Measurements from ENCODE around the gene UFSP1. TPM values are rescaled to one million over a fixed set of nuclear protein-coding genes. Genes with fewer than 3 reads are reported as not detected.
"Not testable (repeated sequence)": the region's sequence is repeated elsewhere in the genome, so short reads cannot be mapped to it uniquely, and the experiment has no call there.

UFSP1 gene
- 1 to 10 TPM; 2.4 to 4.1 (median 3.1) TPM for polyA plus RNA-seq (ENCODE audit: insufficient read length in 3 of 3)
- long read RNA-seq, donor 1, transcript UFSP1-201 (1 exons, 996 nt), result major isoform, 7 of 7 reads
- long read RNA-seq, donor 1, partial matches to known transcripts, result 0 of 7 reads
- long read RNA-seq, donor 1, other reads (novel, unspliced or antisense), result 0 of 7 reads
- long read RNA-seq, donor 2, partial matches to known transcripts, result 0 of 3 reads
- long read RNA-seq, donor 2, other reads (novel, unspliced or antisense), result 0 of 3 reads
- long read RNA-seq, donor 3, transcript UFSP1-201 (1 exons, 996 nt), result major isoform, 5 of 5 reads
- long read RNA-seq, donor 3, partial matches to known transcripts, result 0 of 5 reads
- long read RNA-seq, donor 3, other reads (novel, unspliced or antisense), result 0 of 5 reads
- long read RNA-seq, donor 4, transcript UFSP1-201 (1 exons, 996 nt), result major isoform, 5 of 5 reads
- long read RNA-seq, donor 4, partial matches to known transcripts, result 0 of 5 reads
- long read RNA-seq, donor 4, other reads (novel, unspliced or antisense), result 0 of 5 reads
- long read RNA-seq, donor 5, result 0 reads
- long read RNA-seq, donor 6, partial matches to known transcripts, result 0 of 2 reads
- long read RNA-seq, donor 6, other reads (novel, unspliced or antisense), result 0 of 2 reads
- long read RNA-seq, donor 7, transcript UFSP1-201 (1 exons, 996 nt), result major isoform, 7 of 7 reads
- long read RNA-seq, donor 7, partial matches to known transcripts, result 0 of 7 reads
- long read RNA-seq, donor 7, other reads (novel, unspliced or antisense), result 0 of 7 reads
- long read RNA-seq, donor 8, result 0 reads
- long read RNA-seq, donor 9, partial matches to known transcripts, result 0 of 2 reads
- long read RNA-seq, donor 9, other reads (novel, unspliced or antisense), result 0 of 2 reads
- long read RNA-seq, donor 10, partial matches to known transcripts, result 0 of 4 reads
- long read RNA-seq, donor 10, other reads (novel, unspliced or antisense), result 0 of 4 reads
- long read RNA-seq, donor 11, partial matches to known transcripts, result 0 of 2 reads
- long read RNA-seq, donor 11, other reads (novel, unspliced or antisense), result 0 of 2 reads
- long read RNA-seq, donor 12, partial matches to known transcripts, result 0 of 1 reads
- long read RNA-seq, donor 12, other reads (novel, unspliced or antisense), result 0 of 1 reads
- long read RNA-seq, donor 13, partial matches to known transcripts, result 0 of 2 reads
- long read RNA-seq, donor 13, other reads (novel, unspliced or antisense), result 0 of 2 reads
- long read RNA-seq, donor 14, transcript UFSP1-201 (1 exons, 996 nt), result major isoform, 16 of 16 reads
- long read RNA-seq, donor 14, partial matches to known transcripts, result 0 of 16 reads
- long read RNA-seq, donor 14, other reads (novel, unspliced or antisense), result 0 of 16 reads
- long read RNA-seq, donor 15, transcript UFSP1-201 (1 exons, 996 nt), result major isoform, 6 of 6 reads
- long read RNA-seq, donor 15, partial matches to known transcripts, result 0 of 6 reads
- long read RNA-seq, donor 15, other reads (novel, unspliced or antisense), result 0 of 6 reads
- long read RNA-seq, donor 16, transcript UFSP1-201 (1 exons, 996 nt), result major isoform, 6 of 6 reads
- long read RNA-seq, donor 16, partial matches to known transcripts, result 0 of 6 reads
- long read RNA-seq, donor 16, other reads (novel, unspliced or antisense), result 0 of 6 reads

GRCh38 chr7:100888988-100889750, at the start of gene UFSP1:
Gene UFSP1, minus strand, starts transcription at chr7:100889715. Its CDS starts 444 bp downstream, at chr7:100889271.
- no peak for DNase-seq

DNA sequence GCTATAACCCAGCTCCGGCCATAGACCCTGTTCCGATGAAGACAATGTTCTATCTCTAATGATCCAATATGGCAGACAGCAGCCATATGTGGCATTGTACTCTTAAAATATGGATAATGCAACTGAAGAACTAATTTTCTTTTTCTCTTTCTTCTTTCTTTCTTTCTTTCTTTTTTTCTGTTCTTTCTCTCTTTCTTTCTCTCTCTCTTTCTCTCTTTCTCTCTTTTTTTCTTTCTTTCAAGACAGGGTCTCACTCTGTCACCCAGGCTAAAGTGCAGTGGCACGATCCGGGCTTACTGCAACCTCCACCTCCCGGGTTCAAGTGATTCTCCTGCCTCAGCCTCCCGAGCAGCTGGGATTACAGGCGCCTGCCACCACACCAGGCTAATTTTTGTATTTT, 46.7 kb upstream of the UFSP1 start:
- not testable (repeated sequence) for DNase-seq

- DNase-seq, result not testable (repeated sequence)
Observed at GRCh38 chr7:100935381-100935780, 45.9 kb upstream of the UFSP1 start.

GRCh38 chr7:100933734-100934133, 44.2 kb upstream of the UFSP1 start:
- DNase-seq, result no peak

DNA sequence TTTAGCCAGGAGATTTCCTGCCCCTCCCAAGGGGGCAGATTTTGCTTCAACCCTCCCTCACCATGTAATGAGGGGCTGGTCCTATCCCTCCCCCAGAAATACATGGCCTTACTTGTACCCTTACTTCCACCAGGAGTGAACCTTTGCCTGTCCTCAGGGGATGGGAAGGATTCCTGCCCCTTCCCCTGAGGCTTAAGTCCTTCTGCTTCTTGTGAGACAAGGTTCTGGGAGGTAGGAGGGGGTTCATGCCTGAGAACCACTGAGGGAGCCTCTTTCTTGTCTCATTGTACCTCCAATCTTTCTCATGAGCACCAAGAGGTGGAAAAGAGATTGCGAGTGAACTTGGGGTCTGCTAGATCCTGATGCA, 40.3 kb upstream of the UFSP1 start:
- DNase-seq, result no peak

- not testable (repeated sequence) for DNase-seq
Observed at GRCh38 chr7:100923616-100924015, 34.1 kb upstream of the UFSP1 start.

DNA sequence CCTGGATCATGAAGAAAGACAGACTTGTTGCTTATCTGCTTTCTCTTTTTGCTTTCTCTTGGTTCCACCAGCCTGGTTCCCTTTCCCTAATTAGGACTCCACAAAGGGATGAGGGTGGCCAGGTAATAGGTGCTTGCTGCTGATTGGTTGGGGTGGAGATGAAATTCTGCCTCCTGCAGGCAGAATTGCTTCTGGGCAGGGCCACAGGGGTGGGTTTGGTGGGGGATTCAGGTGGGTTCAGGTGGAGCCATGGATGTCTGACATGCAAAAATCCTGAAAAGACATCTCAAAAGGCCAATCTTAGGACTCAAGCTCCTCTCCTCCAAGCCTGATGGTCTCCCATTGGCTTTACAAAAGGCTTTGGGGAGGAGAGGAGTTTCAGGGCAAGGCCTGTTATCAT, 31.5 kb upstream of the UFSP1 start:
- DNase-seq, result no peak

GRCh38 chr7:100919779-100920437, 30.4 kb upstream of the UFSP1 start:
- DNase-seq, result not testable (repeated sequence)

- not testable (repeated sequence) for DNase-seq
Observed at GRCh38 chr7:100919335-100919734, 29.8 kb upstream of the UFSP1 start.

- DNase-seq, result no peak
Observed at GRCh38 chr7:100914879-100915447, 25.4 kb upstream of the UFSP1 start.

DNA sequence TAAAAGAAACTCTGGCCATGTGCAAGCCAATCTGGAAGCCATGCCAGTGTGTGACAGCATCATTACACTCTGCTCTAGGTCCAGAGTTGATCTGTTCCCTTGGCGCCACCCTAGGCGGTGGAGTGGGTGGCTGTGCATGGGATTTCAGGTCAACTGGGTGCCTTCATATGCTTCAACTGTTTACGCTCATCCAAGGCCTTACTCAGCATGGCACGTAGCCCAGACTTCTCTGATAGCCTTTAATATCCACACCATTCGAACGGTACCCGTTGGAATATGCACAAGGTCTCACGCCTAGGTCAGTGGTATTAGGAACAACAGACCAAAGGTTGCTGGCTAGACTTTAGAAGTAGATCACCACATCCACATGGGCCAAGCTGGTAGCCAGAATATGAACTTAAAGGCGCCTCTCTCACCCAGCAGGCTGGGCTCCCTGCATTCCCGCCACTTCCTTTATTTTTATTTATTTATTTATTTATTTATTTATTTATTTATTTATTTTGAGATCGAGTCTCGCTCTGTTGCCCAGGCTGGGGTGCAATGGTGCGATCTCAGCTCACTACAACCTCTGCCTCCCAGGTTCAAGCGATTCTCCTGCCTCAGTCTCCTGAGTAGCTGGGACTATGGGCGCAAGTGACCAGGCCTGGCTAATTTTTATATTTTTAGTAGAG, 24.8 kb upstream of the UFSP1 start:
- DNase-seq, result no peak

GRCh38 chr7:100911484-100911883, 22.0 kb upstream of the UFSP1 start:
- no peak for DNase-seq

GRCh38 chr7:100910443-100910842, 20.9 kb upstream of the UFSP1 start:
- DNase-seq, result not testable (repeated sequence)

GRCh38 chr7:100908512-100908911, 19.0 kb upstream of the UFSP1 start:
- no peak for DNase-seq

- no peak for DNase-seq
Observed at GRCh38 chr7:100902638-100903037, 13.1 kb upstream of the UFSP1 start.

DNA sequence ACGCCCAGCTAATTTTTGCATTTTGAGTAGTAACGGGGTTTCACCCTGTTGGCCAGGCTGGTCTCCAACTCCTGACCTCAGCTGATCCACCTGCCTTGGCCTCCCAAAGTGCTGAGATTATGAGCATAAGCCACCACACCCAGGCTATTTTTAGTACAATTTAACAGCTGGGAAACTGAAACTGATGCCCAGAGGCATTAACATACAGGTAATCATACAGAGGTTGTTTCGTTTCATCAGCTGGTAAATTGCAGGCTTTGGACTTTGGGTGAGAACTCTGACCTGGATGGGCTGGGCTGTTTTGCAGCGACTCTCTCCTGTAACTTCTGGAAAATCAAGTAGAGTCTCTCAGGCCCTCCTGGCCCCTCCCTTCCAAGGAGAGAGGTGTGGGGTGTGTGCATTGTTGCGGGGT, 12.4 kb upstream of the UFSP1 start:
- no peak for DNase-seq

- no peak for DNase-seq
Observed at GRCh38 chr7:100900978-100901377, 11.5 kb upstream of the UFSP1 start.

DNA sequence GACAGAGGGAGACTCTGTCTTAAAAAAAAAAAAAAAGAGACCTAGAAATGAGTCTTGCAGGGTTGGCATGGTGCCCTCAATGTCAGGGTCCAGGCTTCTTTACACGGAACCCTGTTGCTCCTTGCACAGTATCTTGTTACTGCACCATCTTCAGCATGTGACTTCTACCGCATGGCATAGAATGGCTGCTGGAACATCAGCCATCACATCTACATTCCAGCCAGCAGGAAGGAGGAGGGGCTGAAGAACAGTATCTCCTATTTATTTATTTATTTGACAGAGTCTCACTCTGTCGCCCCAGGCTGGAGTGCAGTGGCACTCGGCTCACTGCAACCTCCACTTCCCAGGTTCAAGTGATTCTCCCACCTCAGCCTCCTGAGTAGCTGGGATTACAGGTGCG, 9.9 kb upstream of the UFSP1 start:
- no peak for DNase-seq
